ENCODE data around the gene XG. TPM values are rescaled to one million over a fixed set of nuclear protein-coding genes. Genes with fewer than 3 reads are reported as not detected.

The XG gene
- total and polyA plus RNA-seq, 4 donors, result 0.21 to 0.71 (median 0.39) TPM

- 61 to 70% methylated on average over 9 of the region's 9 CpGs for WGBS, 2 donors
- Histone ChIP-seq H3K27ac (ENCODE audit: low read depth in 1 of 2, low read length in 1 of 2) (no peak overlapping the region), H3K9me3 (ENCODE audit: control insufficient read depth in 4 of 4, insufficient read depth in 3 of 4, low read length in 3 of 4) (peaks cover 0 to 6% (median under 1%) of the 10 kb centered on the region in 4 donors), H3K4me1 (ENCODE audit: control insufficient read depth in 5 of 5, insufficient read depth in 5 of 5, low read length in 5 of 5) (no peaks in the 10 kb centered on the region), H3K4me3 (no peak overlapping the region), H3K27me3 (ENCODE audit: control insufficient read depth in 3 of 3, insufficient read depth in 3 of 3, low read length in 2 of 3) (no peaks in the 10 kb centered on the region), H3K36me3 (ENCODE audit: control insufficient read depth in 4 of 4, insufficient read depth in 4 of 4, low read length in 4 of 4) (no peaks in the 10 kb centered on the region), H3K9ac (ENCODE audit: insufficient read depth in 1 of 2, low read length in 2 of 2) (no peak overlapping the region)
- no peak for DNase-seq
- no peak for TF ChIP-seq CTCF (IDR thresholded peaks at IDR 0.05; ENCODE audit: control extremely low read depth, extremely low read depth)
- ATAC-seq (ENCODE audit: insufficient read depth, low FRiP score), result no peak
Observed at GRCh38 chrX:2841537-2841936, 89.7 kb downstream of the XG start.

- Histone ChIP-seq H3K4me3 (no peak overlapping the region), H3K27me3 (ENCODE audit: control insufficient read depth in 3 of 3, insufficient read depth in 3 of 3, low read length in 2 of 3) (peaks cover 0 to 7% (median 3%) of the 10 kb centered on the region in 3 donors), H3K27ac (ENCODE audit: low read depth in 1 of 2, low read length in 1 of 2) (no peak overlapping the region), H3K36me3 (ENCODE audit: control insufficient read depth in 4 of 4, insufficient read depth in 4 of 4, low read length in 4 of 4) (no peaks in the 10 kb centered on the region), H3K9ac (ENCODE audit: insufficient read depth in 1 of 2, low read length in 2 of 2) (no peak overlapping the region), H3K9me3 (ENCODE audit: control insufficient read depth in 4 of 4, insufficient read depth in 3 of 4, low read length in 3 of 4) (no peaks in the 10 kb centered on the region), H3K4me1 (ENCODE audit: control insufficient read depth in 5 of 5, insufficient read depth in 5 of 5, low read length in 5 of 5) (no peaks in the 10 kb centered on the region)
- ATAC-seq (ENCODE audit: insufficient read depth, low FRiP score) (no peak), DNase-seq (no peak)
- no peak for TF ChIP-seq CTCF (IDR thresholded peaks at IDR 0.05; ENCODE audit: control extremely low read depth, extremely low read depth)
Observed at GRCh38 chrX:2846992-2847391, 95.2 kb downstream of the XG start.

GRCh38 chrX:2848871-2849301 is 97.0 kb downstream of the XG start:
- 67 to 83% methylated on average over 9 of the region's 9 CpGs for WGBS, 2 donors
- no peaks in the 10 kb centered on the region for H3K9me3 ChIP-seq (ENCODE audit: control insufficient read depth in 4 of 4, insufficient read depth in 3 of 4, low read length in 3 of 4)
- DNase-seq (peak in 2 of 3 donors; percentile 35 to 46), ATAC-seq (ENCODE audit: insufficient read depth, low FRiP score) (no peak)
- no peaks in the 10 kb centered on the region for H3K36me3 ChIP-seq (ENCODE audit: control insufficient read depth in 4 of 4, insufficient read depth in 4 of 4, low read length in 4 of 4)
- no peak overlapping the region for H3K27ac ChIP-seq (ENCODE audit: low read depth in 1 of 2, low read length in 1 of 2)
- TF ChIP-seq CTCF (IDR thresholded peaks at IDR 0.05; ENCODE audit: control extremely low read depth, extremely low read depth), result no peak
- H3K9ac ChIP-seq (ENCODE audit: insufficient read depth in 1 of 2, low read length in 2 of 2), result no peak overlapping the region
- no peak overlapping the region for H3K4me3 ChIP-seq
- no peaks in the 10 kb centered on the region for H3K4me1 ChIP-seq (ENCODE audit: control insufficient read depth in 5 of 5, insufficient read depth in 5 of 5, low read length in 5 of 5)
- peaks cover 0 to 7% (median 3%) of the 10 kb centered on the region in 3 donors for H3K27me3 ChIP-seq (ENCODE audit: control insufficient read depth in 3 of 3, insufficient read depth in 3 of 3, low read length in 2 of 3)

GRCh38 chrX:2854918-2855317 is 103.1 kb downstream of the XG start:
- DNase-seq (no peak), ATAC-seq (ENCODE audit: insufficient read depth, low FRiP score) (no peak)
- 95 to 98% methylated on average over 21 of the region's 21 CpGs for WGBS, 2 donors
- Histone ChIP-seq H3K36me3 (ENCODE audit: control insufficient read depth in 4 of 4, insufficient read depth in 4 of 4, low read length in 4 of 4) (no peaks in the 10 kb centered on the region), H3K27ac (ENCODE audit: low read depth in 1 of 2, low read length in 1 of 2) (no peak overlapping the region), H3K9ac (ENCODE audit: insufficient read depth in 1 of 2, low read length in 2 of 2) (no peak overlapping the region), H3K4me3 (no peak overlapping the region), H3K27me3 (ENCODE audit: control insufficient read depth in 3 of 3, insufficient read depth in 3 of 3, low read length in 2 of 3) (no peaks in the 10 kb centered on the region), H3K4me1 (ENCODE audit: control insufficient read depth in 5 of 5, insufficient read depth in 5 of 5, low read length in 5 of 5) (no peaks in the 10 kb centered on the region), H3K9me3 (ENCODE audit: control insufficient read depth in 4 of 4, insufficient read depth in 3 of 4, low read length in 3 of 4) (no peaks in the 10 kb centered on the region)
- no peak for TF ChIP-seq CTCF (IDR thresholded peaks at IDR 0.05; ENCODE audit: control extremely low read depth, extremely low read depth)

Measured in lung (tissue), 12 donors.